K562 (cell line): ENCODE data around the gene DHRS3. TPM values are rescaled to one million over a fixed set of nuclear protein-coding genes. Genes with fewer than 3 reads are reported as not detected.
A peak's percentile ranks its signal among the peaks of the same experiment; 100 is the strongest.

Experiments
- ATAC-seq: fragments of 200-7000 bp; cut with Tn5 transposase; 3 replicates; pipeline ENCODE4 v1.9.1; 2020; ENCODE audit warnings: moderate library complexity
- BruUV-seq: library from RNA; stranded (reverse); fragments of 400-500 nt; replicated peaks from 2 replicates; lab custom pipeline; 2021; lab: Mats Ljungman, UMichigan
- CTCF ChIA-PET: fragments of 300-600 bp; formaldehyde crosslinking; extraction: SDS; loops from one replicate; lab custom pipeline; 2021; ENCODE audit warnings: low intra/inter-chr PET ratio; lab: Yijun Ruan, JAX
- POLR2A ChIA-PET: fragments of 300-600, 350-650 bp; sonication (Branson Sonifier 250); formaldehyde crosslinking; extraction: SDS; loops from one replicate; lab custom pipeline; 2021; ENCODE audit warnings: antibody characterized with exemption, inconsistent platforms; lab: Yijun Ruan, JAX
- DNase-seq, 4 experiments: peaks; one replicate each; pipeline versions ENCODE4 v3.0.0 to v3.0.0-alpha.2; 2011 to 2018; ENCODE audit warnings: low spot score in 3 of 4, mixed read lengths in 3 of 4; ENCODE audit errors: extremely low read depth in 1 of 4
- FAIRE-seq: peaks from 2 replicates; lab custom pipeline; 2011; peaks lifted over from hg19 to GRCh38; lab: Jason Lieb, UNC
- H2AFZ ChIP-seq: 2 replicates; pipeline ENCODE4 v1.6.0; 2011; ENCODE audit warnings: low read depth, low read length, control low read depth, inconsistent platforms
- H3K27ac ChIP-seq: fragments of 200-600 bp; 3 replicates; pipeline ENCODE4 v1.8.0; 2011; ENCODE audit warnings: low read depth, mild to moderate bottlenecking, control low read depth, inconsistent platforms, low read length, moderate library complexity, mixed read lengths; ENCODE audit errors: extremely low read depth
- H3K27me3 ChIP-seq, 2 experiments: fragments of 300-600 bp in 1 of 2; 2 replicates in 1 of 2; 3 replicates in 1 of 2; pipeline versions ENCODE4 v1.6.0 to v1.8.0; 2011; ENCODE audit warnings: inconsistent platforms in 2 of 2, low read length in 2 of 2, mild to moderate bottlenecking in 1 of 2, mixed read lengths in 1 of 2, moderate library complexity in 1 of 2; ENCODE audit not compliant: control insufficient read depth in 2 of 2, insufficient read depth in 2 of 2
- H3K36me3 ChIP-seq: fragments of 300-600 bp; 3 replicates; pipeline ENCODE4 v1.8.0; 2011; ENCODE audit warnings: mild to moderate bottlenecking, low read length, inconsistent platforms; ENCODE audit not compliant: control insufficient read depth, insufficient read depth
- H3K4me1 ChIP-seq, 2 experiments: fragments of 200-600 bp in 1 of 2; replicated peaks in 1 of 2; 2 replicates in 1 of 2; 3 replicates in 1 of 2; pipeline versions ENCODE4 v1.5.1 to v1.8.0; 2011; ENCODE audit warnings: inconsistent platforms in 2 of 2, low read length in 2 of 2, mild to moderate bottlenecking in 1 of 2, mixed read lengths in 1 of 2, moderate library complexity in 1 of 2; ENCODE audit not compliant: control insufficient read depth in 2 of 2, insufficient read depth in 2 of 2
- H3K4me2 ChIP-seq: 2 replicates; pipeline ENCODE4 v1.6.1; 2011; ENCODE audit warnings: low read length, control low read depth, inconsistent platforms, mixed read lengths; ENCODE audit not compliant: insufficient read depth
- H3K4me3 ChIP-seq: fragments of 200-600 bp; sonication (generic), shearing (Covaris generic); 2 replicates; pipeline ENCODE4 v1.5.1; 2016; ENCODE audit warnings: control low read depth, inconsistent platforms
- H3K79me2 ChIP-seq: fragments of 200-600 bp; 3 replicates; pipeline ENCODE4 v1.8.0; 2011; ENCODE audit warnings: low read length, inconsistent platforms; ENCODE audit not compliant: control insufficient read depth, insufficient read depth
- H3K9ac ChIP-seq, 2 experiments: 2 replicates each; pipeline versions ENCODE4 v1.6.0 to v1.6.1; 2011; ENCODE audit warnings: low read depth in 2 of 2, low read length in 2 of 2, control low read depth in 1 of 2, inconsistent platforms in 1 of 2, mild to moderate bottlenecking in 1 of 2, mixed read lengths in 1 of 2; ENCODE audit not compliant: insufficient read depth in 1 of 2
- H3K9me1 ChIP-seq: one replicate; pipeline ENCODE4 v1.6.0; 2011; ENCODE audit warnings: inconsistent platforms, mild to moderate bottlenecking, low read length, moderate library complexity; ENCODE audit not compliant: control insufficient read depth, insufficient read depth
- H3K9me3 ChIP-seq: replicated peaks from 2 replicates; pipeline ENCODE4 v1.5.1; 2011; ENCODE audit warnings: low read depth, low read length, inconsistent platforms; ENCODE audit not compliant: control insufficient read depth, insufficient read depth
- H4K20me1 ChIP-seq: replicated peaks from 2 replicates; pipeline ENCODE4 v1.6.1; 2011; ENCODE audit warnings: low read length, inconsistent platforms, mixed read lengths; ENCODE audit not compliant: control insufficient read depth, insufficient read depth
- ADNP ChIP-seq: fragments of 200-800 bp; sonication (Bioruptor generic); IDR thresholded peaks from 2 replicates; pipeline ENCODE4 v1.6.1; 2016; ENCODE audit warnings: missing genetic modification characterization, missing compliant biosample characterization
- AFF1 ChIP-seq, 2 experiments: fragments of 450-650 bp; IDR thresholded peaks; 2 replicates each; pipeline ENCODE4 v1.6.1; 2018; ENCODE audit warnings: mild to moderate bottlenecking in 2 of 2, low read depth in 1 of 2; ENCODE audit not compliant: partially characterized antibody in 2 of 2
- BCOR ChIP-seq: fragments of 450-650 bp; IDR thresholded peaks from 2 replicates; pipeline ENCODE4 v1.6.1; 2016
- DNMT1 ChIP-seq: fragments of 450-650 bp; IDR thresholded peaks from 2 replicates; pipeline ENCODE4 v1.6.1; 2016; ENCODE audit warnings: antibody characterized with exemption, mild to moderate bottlenecking
- HIVEP1 ChIP-seq: fragments of 250-450 bp; sonication (Bioruptor Pico); IDR thresholded peaks from 2 replicates; pipeline ENCODE4 v1.4.0; 2020; ENCODE audit warnings: mild to moderate bottlenecking
- HMG20A ChIP-seq: fragments of 450-650 bp; formaldehyde crosslinking; conservative IDR thresholded peaks from 2 replicates; pipeline ENCODE4 v1.4.0; 2020; ENCODE audit warnings: mild to moderate bottlenecking, mixed read lengths
- KLF1 ChIP-seq: fragments of 450-650 bp; IDR thresholded peaks from 2 replicates; pipeline ENCODE4 v1.6.1; 2016; ENCODE audit warnings: missing genetic modification characterization, missing compliant biosample characterization
- MCM3 ChIP-seq: fragments of 450-650 bp; IDR thresholded peaks from 2 replicates; pipeline ENCODE4 v1.6.1; 2016
- MEF2A ChIP-seq: IDR thresholded peaks from 2 replicates; pipeline ENCODE4 v1.6.1; 2011; ENCODE audit warnings: low read depth, mild to moderate bottlenecking, low read length, moderate library complexity; ENCODE audit not compliant: control insufficient read depth
- NEUROD1 ChIP-seq: fragments of 150-350 bp; IDR thresholded peaks from 2 replicates; pipeline ENCODE4 v1.6.1; 2014; ENCODE audit warnings: borderline replicate concordance, low read length, low read depth; ENCODE audit not compliant: partially characterized antibody
- NR4A1 ChIP-seq, 2 experiments: fragments of 250-450 bp in 1 of 2; fragments of 450-650 bp in 1 of 2; sonication (Bioruptor Pico) in 1 of 2; IDR thresholded peaks; 2 replicates each; pipeline versions ENCODE4 v1.4.0 to v1.6.1; 2016 to 2020; ENCODE audit warnings: mild to moderate bottlenecking in 2 of 2, missing compliant biosample characterization in 1 of 2, missing genetic modification characterization in 1 of 2, moderate library complexity in 1 of 2
- POLR2B ChIP-seq: fragments of 450-650 bp; IDR thresholded peaks from 2 replicates; pipeline ENCODE4 v1.6.1; 2018; ENCODE audit warnings: low read depth; ENCODE audit not compliant: partially characterized antibody
- PTRF ChIP-seq: fragments of 450-650 bp; IDR thresholded peaks from 2 replicates; pipeline ENCODE4 v1.6.1; 2016; ENCODE audit warnings: mild to moderate bottlenecking, missing genetic modification characterization, missing compliant biosample characterization
- YBX1 ChIP-seq: fragments of 450-650 bp; IDR thresholded peaks from 2 replicates; pipeline ENCODE4 v1.7.1; 2016; ENCODE audit warnings: mild to moderate bottlenecking
- ZBTB26 ChIP-seq: fragments of 450-650 bp; formaldehyde crosslinking; IDR thresholded peaks from 2 replicates; pipeline ENCODE4 v1.4.0; 2022; ENCODE audit warnings: missing genetic modification characterization
- ZNF778 ChIP-seq: fragments of 450-650 bp; formaldehyde crosslinking; IDR thresholded peaks from 2 replicates; pipeline ENCODE4 v1.4.0; 2020; ENCODE audit warnings: mild to moderate bottlenecking, moderate library complexity
- ZNF785 ChIP-seq: fragments of 250-450 bp; sonication (Bioruptor Pico); IDR thresholded peaks from 2 replicates; pipeline ENCODE4 v1.4.0; 2020; ENCODE audit warnings: mild to moderate bottlenecking
- WGBS: fragments of 100-300 bp; shearing (Covaris generic); methylation state at CpG from one replicate; pipeline ENCODE4 v1.1.6; 2016; ENCODE audit warnings: low coverage, mixed read lengths; ENCODE audit not compliant: insufficient coverage; ENCODE audit errors: missing lambda C conversion rate; 5-methylcytosine and 5-hydroxymethylcytosine counted together
- in situ Hi-C: fragments of 300-500 bp; cut with MboI; formaldehyde crosslinking; loops from 4 replicates; pipeline ENCODE4 v1.15.0; 2018; ENCODE audit warnings: inconsistent platforms, mixed read lengths
- intact Hi-C: fragments of 100-400 bp; cut with micrococcal nuclease; formaldehyde crosslinking; loops from 2 replicates; pipeline ENCODE4 v1.14.2; 2022
- polyA plus RNA-seq, 8 experiments: library from polyadenylated mRNA; depleted of rRNA in 4 of 8; stranded (reverse) in 5 of 8; unstranded in 3 of 8; fragments of >200 nt; fragmentation: Nextera tagmentation in 2 of 8; fragmentation: Illumina TruSeq in 1 of 8; extraction: Ambion mirVana in 2 of 8; extraction: Trizol in 1 of 8; gene quantifications; 2 replicates each; pipeline versions ENCODE4 v1.2.1 to v1.2.3, GENCODE V29; 2011 to 2014; ENCODE audit warnings: inconsistent platforms in 1 of 8, missing spikeins in 1 of 8
- total RNA-seq, 7 experiments: library from RNA; depleted of rRNA in 6 of 7; stranded (reverse); fragments of >200 nt in 6 of 7; fragmentation: Illumina TruSeq in 2 of 7; extraction: Trizol in 2 of 7; gene quantifications; 2 replicates each; pipeline versions ENCODE4 v1.2.1 to v1.2.3, GENCODE V29; 2011 to 2021; ENCODE audit warnings: low replicate concordance in 1 of 7

Gene DHRS3
- total and polyA plus RNA-seq, 9 of the 15 experiments (the other 6 are each of a cell fraction or from before 2014, with no cell fraction given), result 21.0 to 116 (median 58.7) TPM

- no peak for TF ChIP-seq AFF1 (IDR thresholded peaks at IDR 0.05; ENCODE audit: low read depth in 1 of 2, partially characterized antibody in 2 of 2)
- no peak for TF ChIP-seq HMG20A (CRISPR knock-in tag)
- no peak for TF ChIP-seq HIVEP1 (CRISPR knock-in tag)
- no peak for TF ChIP-seq ZNF785 (CRISPR knock-in tag)
- peak; percentile 90 for TF ChIP-seq ADNP (tag)
- no peak for TF ChIP-seq MCM3
These were observed 86.9 kb downstream of the DHRS3 start (continued) for GRCh38 chr1:12531179-12531499.

GRCh38 chr1:12530462-12531178 is 87.4 kb downstream of the DHRS3 start:
- peak overlapping the region in 1 of 2 experiments; percentile 55; a peak in 1 of 4 replicates for H3K9ac ChIP-seq
- intact Hi-C loops, result no loop called here
- peak overlapping the region; percentile 89 for H3K27ac ChIP-seq
- H3K9me3 ChIP-seq, result no peaks in the 10 kb centered on the region
- ChIA-PET POLR2A (interaction anchor here (0.6 to 4.4 kb wide), 3 partner anchors 11 to 21 kb away, joined by 3 to 26 read pairs (median 15); no protein-coding TSS in a partner anchor), CTCF (no interaction called here)
- no peaks in the 10 kb centered on the region for H3K27me3 ChIP-seq
- DNase-seq, result no peak
- no peak overlapping the region for H3K4me3 ChIP-seq
- H3K4me2 ChIP-seq, result no peak overlapping the region
- WGBS, result 75% methylated on average over 11 of the region's 11 CpGs
- H2AFZ ChIP-seq, result no peak overlapping the region
- FAIRE-seq, result no peak
- no TSS peak for BruUV-seq
- H3K36me3 ChIP-seq, result no peaks in the 10 kb centered on the region
- H3K4me1 ChIP-seq, result peaks cover 38 to 45% of the 10 kb centered on the region in 2 experiments
- no peak for ATAC-seq
- no peaks in the 10 kb centered on the region for H4K20me1 ChIP-seq
- in situ Hi-C loops, result no loop called here
- H3K79me2 ChIP-seq, result no peaks in the 10 kb centered on the region
- H3K9me1 ChIP-seq, result no peaks in the 10 kb centered on the region
- TF ChIP-seq DNMT1 (no peak), NR4A1 (CRISPR knock-in tag; IDR thresholded peaks at IDR 0.05) (no peak), NR4A1 (tag; IDR thresholded peaks at IDR 0.05) (0 out of 2 replicates have a peak, but pooled peaks have one; percentile 25), MEF2A (no peak), ZBTB26 (CRISPR knock-in tag) (no peak), YBX1 (no peak), ZNF785 (CRISPR knock-in tag) (no peak), PTRF (tag) (no peak), KLF1 (tag) (no peak), BCOR (peak; percentile 49; the same call in 1 of the 2 replicates), NEUROD1 (no peak), POLR2B (no peak), ZNF778 (CRISPR knock-in tag) (no peak), ADNP (tag) (peak; percentile 92; the same call in 1 of the 2 replicates)
